K562 (cell line): ENCODE measurements around the gene HNRNPK. TPM values are rescaled to one million over a fixed set of nuclear protein-coding genes. Genes with fewer than 3 reads are reported as not detected.
A peak's percentile ranks its signal among the peaks of the same experiment; 100 is the strongest.

ENCODE experiments used
- ARNT ChIP-seq, 2 experiments: fragments of 450-650 bp; IDR thresholded peaks; 2 replicates each; pipeline ENCODE4 v1.6.1; 2016; ENCODE audit warnings: mild to moderate bottlenecking in 1 of 2
- ELF1 ChIP-seq: fragments of 200-800 bp; sonication (Bioruptor generic); IDR thresholded peaks from 2 replicates; pipeline ENCODE4 v1.6.1; 2016; ENCODE audit warnings: missing genetic modification characterization, missing compliant biosample characterization
- ETV1 ChIP-seq: fragments of 450-650 bp; conservative IDR thresholded peaks from 2 replicates; pipeline ENCODE4 v1.6.1; 2016; ENCODE audit warnings: missing genetic modification characterization, control low read depth, low read depth, missing compliant biosample characterization
- NBN ChIP-seq: fragments of 450-650 bp; IDR thresholded peaks from 2 replicates; pipeline ENCODE4 v1.6.1; 2016; ENCODE audit warnings: low read depth, mild to moderate bottlenecking
- NCOR1 ChIP-seq: fragments of 450-650 bp; IDR thresholded peaks from 2 replicates; pipeline ENCODE4 v1.6.1; 2016; ENCODE audit warnings: mild to moderate bottlenecking, moderate library complexity
- POLR2AphosphoS5 ChIP-seq: IDR thresholded peaks from 2 replicates; pipeline ENCODE4 v1.6.1; 2011; ENCODE audit warnings: mild to moderate bottlenecking, low read depth, low read length, moderate library complexity; ENCODE audit not compliant: control insufficient read depth, insufficient read depth
- polyA plus RNA-seq, 8 experiments: library from polyadenylated mRNA; depleted of rRNA in 4 of 8; stranded (reverse) in 5 of 8; unstranded in 3 of 8; fragments of >200 nt; fragmentation: Nextera tagmentation in 2 of 8; fragmentation: Illumina TruSeq in 1 of 8; extraction: Ambion mirVana in 2 of 8; extraction: Trizol in 1 of 8; gene quantifications; 2 replicates each; pipeline versions ENCODE4 v1.2.1 to v1.2.3, GENCODE V29; 2011 to 2014; ENCODE audit warnings: inconsistent platforms in 1 of 8, missing spikeins in 1 of 8
- total RNA-seq, 7 experiments: library from RNA; depleted of rRNA in 6 of 7; stranded (reverse); fragments of >200 nt in 6 of 7; fragmentation: Illumina TruSeq in 2 of 7; extraction: Trizol in 2 of 7; gene quantifications; 2 replicates each; pipeline versions ENCODE4 v1.2.1 to v1.2.3, GENCODE V29; 2011 to 2021; ENCODE audit warnings: low replicate concordance in 1 of 7
- TF ChIP-seq, protein P1 (sequence below), 3 experiments: fragments of 200-800 bp in 1 of 3; fragments of 250-450 bp in 1 of 3; fragments of 450-650 bp in 1 of 3; sonication (Bioruptor Pico) in 1 of 3; sonication (Bioruptor generic) in 1 of 3; formaldehyde crosslinking in 1 of 3; IDR thresholded peaks; 2 replicates each; pipeline versions ENCODE4 v1.6.1 to v1.8.0; 2016 to 2022; ENCODE audit warnings: mild to moderate bottlenecking in 2 of 3, missing genetic modification characterization in 2 of 3, missing compliant biosample characterization in 1 of 3, moderate library complexity in 1 of 3
- TF ChIP-seq, protein P2 (sequence below): fragments of 450-650 bp; IDR thresholded peaks from 2 replicates; pipeline ENCODE4 v1.6.1; 2016; ENCODE audit warnings: mild to moderate bottlenecking, moderate library complexity

HNRNPK gene
- total and polyA plus RNA-seq, 9 of the 15 experiments (the other 6 are each of a cell fraction or from before 2014, with no cell fraction given) = 224 to 883 (median 618) TPM

DNA sequence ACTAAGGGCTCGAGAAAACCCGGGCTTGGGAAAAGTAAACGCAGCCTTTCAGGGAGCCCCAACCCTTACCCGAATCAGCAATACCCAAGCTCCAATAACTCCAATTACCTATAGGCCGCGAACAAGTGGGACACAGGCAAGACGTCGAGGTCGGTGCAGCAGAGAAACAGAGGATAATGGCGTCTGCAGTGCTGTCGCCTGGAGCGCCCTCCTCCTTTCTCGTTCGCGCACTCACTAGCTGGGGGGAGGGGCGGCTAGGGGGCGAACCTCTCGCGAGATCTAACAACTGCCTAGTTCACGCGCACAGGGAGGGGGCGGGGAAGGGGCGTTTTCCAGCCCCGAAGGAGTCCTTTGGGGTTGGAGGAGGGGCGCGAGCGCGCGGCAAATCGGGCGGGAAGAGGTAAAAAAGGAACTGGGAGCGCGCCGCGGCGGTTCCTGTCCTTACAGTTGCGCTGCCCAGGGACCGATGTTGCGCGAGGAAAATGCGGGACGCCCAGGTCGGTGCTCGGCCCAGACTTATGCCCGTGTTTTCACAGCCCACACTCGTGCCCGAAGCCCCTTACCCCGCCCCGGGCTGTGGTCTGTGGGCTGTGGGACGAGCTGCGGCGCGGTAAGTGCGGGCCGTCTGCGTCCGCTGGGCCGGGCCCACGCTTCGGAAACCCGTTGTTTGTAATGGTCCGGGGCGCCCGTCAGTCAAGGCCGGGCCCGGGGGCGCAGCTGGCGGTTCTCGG is 545 bp upstream of the HNRNPK start, which contains the start of gene RMI1 (continued):
- TF ChIP-seq, protein P1, sequence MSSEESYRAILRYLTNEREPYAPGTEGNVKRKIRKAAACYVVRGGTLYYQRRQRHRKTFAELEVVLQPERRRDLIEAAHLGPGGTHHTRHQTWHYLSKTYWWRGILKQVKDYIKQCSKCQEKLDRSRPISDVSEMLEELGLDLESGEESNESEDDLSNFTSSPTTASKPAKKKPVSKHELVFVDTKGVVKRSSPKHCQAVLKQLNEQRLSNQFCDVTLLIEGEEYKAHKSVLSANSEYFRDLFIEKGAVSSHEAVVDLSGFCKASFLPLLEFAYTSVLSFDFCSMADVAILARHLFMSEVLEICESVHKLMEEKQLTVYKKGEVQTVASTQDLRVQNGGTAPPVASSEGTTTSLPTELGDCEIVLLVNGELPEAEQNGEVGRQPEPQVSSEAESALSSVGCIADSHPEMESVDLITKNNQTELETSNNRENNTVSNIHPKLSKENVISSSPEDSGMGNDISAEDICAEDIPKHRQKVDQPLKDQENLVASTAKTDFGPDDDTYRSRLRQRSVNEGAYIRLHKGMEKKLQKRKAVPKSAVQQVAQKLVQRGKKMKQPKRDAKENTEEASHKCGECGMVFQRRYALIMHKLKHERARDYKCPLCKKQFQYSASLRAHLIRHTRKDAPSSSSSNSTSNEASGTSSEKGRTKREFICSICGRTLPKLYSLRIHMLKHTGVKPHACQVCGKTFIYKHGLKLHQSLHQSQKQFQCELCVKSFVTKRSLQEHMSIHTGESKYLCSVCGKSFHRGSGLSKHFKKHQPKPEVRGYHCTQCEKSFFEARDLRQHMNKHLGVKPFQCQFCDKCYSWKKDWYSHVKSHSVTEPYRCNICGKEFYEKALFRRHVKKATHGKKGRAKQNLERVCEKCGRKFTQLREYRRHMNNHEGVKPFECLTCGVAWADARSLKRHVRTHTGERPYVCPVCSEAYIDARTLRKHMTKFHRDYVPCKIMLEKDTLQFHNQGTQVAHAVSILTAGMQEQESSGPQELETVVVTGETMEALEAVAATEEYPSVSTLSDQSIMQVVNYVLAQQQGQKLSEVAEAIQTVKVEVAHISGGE (CRISPR knock-in tag; IDR thresholded peaks at IDR 0.05) = no peak
- no peak for TF ChIP-seq ARNT (IDR thresholded peaks at IDR 0.05)
- peak; percentile 31; the same call in 1 of the 2 replicates for TF ChIP-seq ELF1 (tag)
- TF ChIP-seq ETV1 (tag) = 0 out of 2 replicates have a peak, but pooled peaks have one; percentile 11
- TF ChIP-seq NBN = no peak
- TF ChIP-seq NCOR1 = peak; percentile 28; the same call in 1 of the 2 replicates
- TF ChIP-seq, protein P2, sequence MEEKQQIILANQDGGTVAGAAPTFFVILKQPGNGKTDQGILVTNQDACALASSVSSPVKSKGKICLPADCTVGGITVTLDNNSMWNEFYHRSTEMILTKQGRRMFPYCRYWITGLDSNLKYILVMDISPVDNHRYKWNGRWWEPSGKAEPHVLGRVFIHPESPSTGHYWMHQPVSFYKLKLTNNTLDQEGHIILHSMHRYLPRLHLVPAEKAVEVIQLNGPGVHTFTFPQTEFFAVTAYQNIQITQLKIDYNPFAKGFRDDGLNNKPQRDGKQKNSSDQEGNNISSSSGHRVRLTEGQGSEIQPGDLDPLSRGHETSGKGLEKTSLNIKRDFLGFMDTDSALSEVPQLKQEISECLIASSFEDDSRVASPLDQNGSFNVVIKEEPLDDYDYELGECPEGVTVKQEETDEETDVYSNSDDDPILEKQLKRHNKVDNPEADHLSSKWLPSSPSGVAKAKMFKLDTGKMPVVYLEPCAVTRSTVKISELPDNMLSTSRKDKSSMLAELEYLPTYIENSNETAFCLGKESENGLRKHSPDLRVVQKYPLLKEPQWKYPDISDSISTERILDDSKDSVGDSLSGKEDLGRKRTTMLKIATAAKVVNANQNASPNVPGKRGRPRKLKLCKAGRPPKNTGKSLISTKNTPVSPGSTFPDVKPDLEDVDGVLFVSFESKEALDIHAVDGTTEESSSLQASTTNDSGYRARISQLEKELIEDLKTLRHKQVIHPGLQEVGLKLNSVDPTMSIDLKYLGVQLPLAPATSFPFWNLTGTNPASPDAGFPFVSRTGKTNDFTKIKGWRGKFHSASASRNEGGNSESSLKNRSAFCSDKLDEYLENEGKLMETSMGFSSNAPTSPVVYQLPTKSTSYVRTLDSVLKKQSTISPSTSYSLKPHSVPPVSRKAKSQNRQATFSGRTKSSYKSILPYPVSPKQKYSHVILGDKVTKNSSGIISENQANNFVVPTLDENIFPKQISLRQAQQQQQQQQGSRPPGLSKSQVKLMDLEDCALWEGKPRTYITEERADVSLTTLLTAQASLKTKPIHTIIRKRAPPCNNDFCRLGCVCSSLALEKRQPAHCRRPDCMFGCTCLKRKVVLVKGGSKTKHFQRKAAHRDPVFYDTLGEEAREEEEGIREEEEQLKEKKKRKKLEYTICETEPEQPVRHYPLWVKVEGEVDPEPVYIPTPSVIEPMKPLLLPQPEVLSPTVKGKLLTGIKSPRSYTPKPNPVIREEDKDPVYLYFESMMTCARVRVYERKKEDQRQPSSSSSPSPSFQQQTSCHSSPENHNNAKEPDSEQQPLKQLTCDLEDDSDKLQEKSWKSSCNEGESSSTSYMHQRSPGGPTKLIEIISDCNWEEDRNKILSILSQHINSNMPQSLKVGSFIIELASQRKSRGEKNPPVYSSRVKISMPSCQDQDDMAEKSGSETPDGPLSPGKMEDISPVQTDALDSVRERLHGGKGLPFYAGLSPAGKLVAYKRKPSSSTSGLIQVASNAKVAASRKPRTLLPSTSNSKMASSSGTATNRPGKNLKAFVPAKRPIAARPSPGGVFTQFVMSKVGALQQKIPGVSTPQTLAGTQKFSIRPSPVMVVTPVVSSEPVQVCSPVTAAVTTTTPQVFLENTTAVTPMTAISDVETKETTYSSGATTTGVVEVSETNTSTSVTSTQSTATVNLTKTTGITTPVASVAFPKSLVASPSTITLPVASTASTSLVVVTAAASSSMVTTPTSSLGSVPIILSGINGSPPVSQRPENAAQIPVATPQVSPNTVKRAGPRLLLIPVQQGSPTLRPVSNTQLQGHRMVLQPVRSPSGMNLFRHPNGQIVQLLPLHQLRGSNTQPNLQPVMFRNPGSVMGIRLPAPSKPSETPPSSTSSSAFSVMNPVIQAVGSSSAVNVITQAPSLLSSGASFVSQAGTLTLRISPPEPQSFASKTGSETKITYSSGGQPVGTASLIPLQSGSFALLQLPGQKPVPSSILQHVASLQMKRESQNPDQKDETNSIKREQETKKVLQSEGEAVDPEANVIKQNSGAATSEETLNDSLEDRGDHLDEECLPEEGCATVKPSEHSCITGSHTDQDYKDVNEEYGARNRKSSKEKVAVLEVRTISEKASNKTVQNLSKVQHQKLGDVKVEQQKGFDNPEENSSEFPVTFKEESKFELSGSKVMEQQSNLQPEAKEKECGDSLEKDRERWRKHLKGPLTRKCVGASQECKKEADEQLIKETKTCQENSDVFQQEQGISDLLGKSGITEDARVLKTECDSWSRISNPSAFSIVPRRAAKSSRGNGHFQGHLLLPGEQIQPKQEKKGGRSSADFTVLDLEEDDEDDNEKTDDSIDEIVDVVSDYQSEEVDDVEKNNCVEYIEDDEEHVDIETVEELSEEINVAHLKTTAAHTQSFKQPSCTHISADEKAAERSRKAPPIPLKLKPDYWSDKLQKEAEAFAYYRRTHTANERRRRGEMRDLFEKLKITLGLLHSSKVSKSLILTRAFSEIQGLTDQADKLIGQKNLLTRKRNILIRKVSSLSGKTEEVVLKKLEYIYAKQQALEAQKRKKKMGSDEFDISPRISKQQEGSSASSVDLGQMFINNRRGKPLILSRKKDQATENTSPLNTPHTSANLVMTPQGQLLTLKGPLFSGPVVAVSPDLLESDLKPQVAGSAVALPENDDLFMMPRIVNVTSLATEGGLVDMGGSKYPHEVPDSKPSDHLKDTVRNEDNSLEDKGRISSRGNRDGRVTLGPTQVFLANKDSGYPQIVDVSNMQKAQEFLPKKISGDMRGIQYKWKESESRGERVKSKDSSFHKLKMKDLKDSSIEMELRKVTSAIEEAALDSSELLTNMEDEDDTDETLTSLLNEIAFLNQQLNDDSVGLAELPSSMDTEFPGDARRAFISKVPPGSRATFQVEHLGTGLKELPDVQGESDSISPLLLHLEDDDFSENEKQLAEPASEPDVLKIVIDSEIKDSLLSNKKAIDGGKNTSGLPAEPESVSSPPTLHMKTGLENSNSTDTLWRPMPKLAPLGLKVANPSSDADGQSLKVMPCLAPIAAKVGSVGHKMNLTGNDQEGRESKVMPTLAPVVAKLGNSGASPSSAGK = peak; percentile 80
- TF ChIP-seq POLR2AphosphoS5 = peak; percentile 30; the same call in 1 of the 2 replicates
